Spinal cord (tissue), 10 donors: ENCODE results near the gene NEU4. TPM values are rescaled to one million over a fixed set of nuclear protein-coding genes. Genes with fewer than 3 reads are reported as not detected.
"Not testable (repeated sequence)": the region's sequence is repeated elsewhere in the genome, so short reads cannot be mapped to it uniquely, and the experiment has no call there.

ENCODE experiments used
- DNase-seq, 6 donors: peaks; one replicate each; pipeline versions ENCODE4 v3.0.0 to v3.0.0-alpha.2; 2013 to 2015; ENCODE audit warnings: low spot score in 6 of 6, low read depth in 4 of 6
- H3K27ac ChIP-seq: one replicate; pipeline ENCODE4 v1.5.1; 2013; ENCODE audit warnings: low read depth, low read length, control low read depth
- H3K27me3 ChIP-seq: one replicate; pipeline ENCODE4 v1.6.1; 2013; ENCODE audit warnings: low read length; ENCODE audit not compliant: control insufficient read depth, insufficient read depth
- H3K36me3 ChIP-seq: one replicate; pipeline ENCODE4 v1.6.1; 2013; ENCODE audit warnings: low read length; ENCODE audit not compliant: control insufficient read depth, insufficient read depth
- H3K4me1 ChIP-seq: one replicate; pipeline ENCODE4 v1.6.1; 2013; ENCODE audit warnings: low read length; ENCODE audit not compliant: control insufficient read depth, insufficient read depth
- H3K4me3 ChIP-seq: one replicate; pipeline ENCODE4 v1.5.1; 2013; ENCODE audit warnings: low read depth, low read length, control low read depth
- H3K9me3 ChIP-seq: one replicate; pipeline ENCODE4 v1.6.1; 2013; ENCODE audit warnings: low read length; ENCODE audit not compliant: control insufficient read depth, insufficient read depth
- WGBS: methylation state at CpG from one replicate; pipeline ENCODE4 v1.1.5; 2013; ENCODE audit warnings: missing lambda C conversion rate; ENCODE audit not compliant: insufficient coverage; 5-methylcytosine and 5-hydroxymethylcytosine counted together
- polyA plus RNA-seq, 2 donors: library from polyadenylated mRNA; unstranded; fragments of 120-200 nt; gene quantifications; one replicate each; pipeline ENCODE4 v1.2.1, GENCODE V29; 2013; ENCODE audit not compliant: insufficient read length in 2 of 2
- total RNA-seq, 2 donors: library from RNA; depleted of rRNA in 1 of 2; stranded (reverse); fragments of 120-200 nt in 1 of 2; fragments of >200 nt in 1 of 2; gene quantifications; one replicate each; pipeline versions ENCODE4 v1.2.3 to v1.2.4, GENCODE V29; 2013 to 2014
- donor health status: healthy.

NEU4 gene
- total and polyA plus RNA-seq, 4 donors: 1.2 to 8.3 (median 4.7) TPM

DNA sequence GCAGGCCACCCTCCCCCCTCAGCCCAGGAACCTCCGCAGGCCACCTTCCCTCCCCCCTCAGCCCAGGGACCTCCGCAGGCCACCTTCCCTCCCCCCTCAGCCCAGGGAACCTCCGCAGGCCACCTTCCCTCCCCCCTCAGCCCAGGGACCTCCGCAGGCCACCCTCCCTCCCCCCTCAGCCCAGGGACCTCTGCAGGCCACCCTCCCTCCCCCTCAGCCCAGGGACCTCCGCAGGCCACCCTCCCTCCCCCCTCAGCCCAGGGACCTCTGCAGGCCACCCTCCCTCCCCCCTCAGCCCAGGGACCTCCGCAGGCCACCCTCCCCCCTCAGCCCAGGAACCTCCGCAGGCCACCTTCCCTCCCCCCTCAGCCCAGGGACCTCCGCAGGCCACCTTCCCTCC, 2.8 kb upstream of the NEU4 start:
- H3K4me3 ChIP-seq, DNase-seq, H3K27ac ChIP-seq, H3K9me3 ChIP-seq, H3K36me3 ChIP-seq: not testable (repeated sequence)
- WGBS: no CpG with 5 or more reads among the region's 8 CpGs
- Histone ChIP-seq H3K27me3 (peaks cover 12% of the 10 kb centered on the region), H3K4me1 (peaks cover 47% of the 10 kb centered on the region)

DNA sequence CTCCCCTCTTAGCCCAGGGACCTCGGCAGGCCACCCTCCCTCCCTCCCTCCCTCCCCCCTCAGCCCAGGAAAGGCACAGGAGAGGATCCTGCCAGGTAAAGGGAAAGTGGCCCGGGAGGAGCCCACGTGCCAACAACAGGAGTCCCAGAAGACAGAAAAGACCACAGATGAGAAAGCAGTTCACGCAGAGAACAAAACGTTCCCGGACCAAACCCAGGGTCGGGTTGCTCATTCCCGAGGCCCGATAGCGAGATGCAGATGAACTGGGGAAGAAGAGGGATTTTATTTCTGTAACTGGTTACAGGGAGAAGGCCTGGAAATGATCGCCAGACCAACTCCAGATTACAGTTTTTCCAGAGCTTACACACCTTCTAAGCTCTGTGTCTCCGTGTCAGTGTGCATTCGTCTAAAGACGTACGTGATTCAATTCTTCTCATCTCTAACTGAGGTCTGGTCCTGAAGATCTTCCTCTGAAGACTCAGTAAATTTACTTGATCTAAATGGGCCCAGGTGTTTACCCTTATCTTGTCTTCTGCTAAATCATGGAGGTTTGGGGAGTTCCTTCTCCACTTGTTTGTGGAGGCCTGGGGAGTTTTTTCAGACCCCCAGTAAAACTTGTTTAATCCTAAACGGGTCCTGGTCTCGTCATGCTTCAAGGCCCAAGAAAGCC, 807 bp upstream of the NEU4 start:
- WGBS: 50% methylated on average over 15 of the region's 17 CpGs
- H3K27ac ChIP-seq: no peak overlapping the region
- H3K27me3 ChIP-seq: peaks cover 8% of the 10 kb centered on the region
- peak in 1 of 6 donors; percentile 18 for DNase-seq
- no peak overlapping the region for H3K4me3 ChIP-seq
- no peaks in the 10 kb centered on the region for H3K9me3 ChIP-seq
- no peaks in the 10 kb centered on the region for H3K36me3 ChIP-seq
- peaks cover 61% of the 10 kb centered on the region for H3K4me1 ChIP-seq

DNA sequence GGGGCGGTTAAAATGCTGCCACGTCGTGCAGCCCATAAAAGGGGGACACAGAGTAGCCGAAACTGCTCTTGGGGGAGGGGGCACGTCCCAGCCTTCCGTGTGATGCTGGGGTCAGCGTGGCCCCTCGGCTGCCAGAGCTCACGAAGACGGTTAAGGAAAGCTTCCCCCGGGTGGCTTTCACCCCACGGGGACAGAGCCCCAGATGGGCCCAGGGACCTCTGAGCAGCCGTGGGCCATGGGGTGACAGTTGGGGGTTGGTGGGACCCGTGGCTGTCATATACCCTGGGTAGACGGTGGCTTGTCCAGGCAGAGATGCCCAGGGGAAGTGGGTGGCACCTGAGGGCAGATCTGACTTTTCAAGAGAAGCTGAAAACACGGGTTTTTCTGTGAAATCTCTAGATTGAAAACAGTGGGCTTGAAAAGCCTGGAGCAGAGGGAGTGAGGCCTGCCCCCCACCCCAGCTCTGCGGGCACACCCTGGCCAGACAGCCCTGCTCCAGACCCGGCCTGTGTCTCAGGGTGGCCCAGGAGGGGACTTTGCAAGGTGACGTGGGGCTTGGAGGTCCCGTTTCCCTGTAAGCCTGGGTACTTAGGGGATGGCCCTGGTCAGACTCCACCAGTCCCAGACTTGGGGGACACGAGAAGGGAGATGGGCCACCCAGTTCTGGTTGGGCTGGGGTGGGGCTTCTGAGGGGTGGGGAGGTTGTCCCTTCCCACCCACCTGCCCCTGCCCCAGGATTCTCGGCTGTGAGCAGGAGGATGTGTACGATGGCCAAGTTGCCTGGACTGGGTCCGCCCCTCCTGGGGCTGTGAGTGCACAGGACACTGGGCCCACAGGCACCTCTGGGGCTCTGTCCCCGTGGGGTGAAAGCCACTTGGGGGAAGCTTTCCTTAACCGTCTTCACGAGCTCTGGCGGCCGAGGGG, 652 bp downstream of the NEU4 start:
- no peak overlapping the region for H3K4me3 ChIP-seq
- H3K36me3 ChIP-seq: no peaks in the 10 kb centered on the region
- DNase-seq: no peak
- 80% methylated on average over 23 of the region's 29 CpGs for WGBS
- no peaks in the 10 kb centered on the region for H3K27me3 ChIP-seq
- peaks cover 63% of the 10 kb centered on the region for H3K4me1 ChIP-seq
- no peak overlapping the region for H3K27ac ChIP-seq
- no peaks in the 10 kb centered on the region for H3K9me3 ChIP-seq

DNA sequence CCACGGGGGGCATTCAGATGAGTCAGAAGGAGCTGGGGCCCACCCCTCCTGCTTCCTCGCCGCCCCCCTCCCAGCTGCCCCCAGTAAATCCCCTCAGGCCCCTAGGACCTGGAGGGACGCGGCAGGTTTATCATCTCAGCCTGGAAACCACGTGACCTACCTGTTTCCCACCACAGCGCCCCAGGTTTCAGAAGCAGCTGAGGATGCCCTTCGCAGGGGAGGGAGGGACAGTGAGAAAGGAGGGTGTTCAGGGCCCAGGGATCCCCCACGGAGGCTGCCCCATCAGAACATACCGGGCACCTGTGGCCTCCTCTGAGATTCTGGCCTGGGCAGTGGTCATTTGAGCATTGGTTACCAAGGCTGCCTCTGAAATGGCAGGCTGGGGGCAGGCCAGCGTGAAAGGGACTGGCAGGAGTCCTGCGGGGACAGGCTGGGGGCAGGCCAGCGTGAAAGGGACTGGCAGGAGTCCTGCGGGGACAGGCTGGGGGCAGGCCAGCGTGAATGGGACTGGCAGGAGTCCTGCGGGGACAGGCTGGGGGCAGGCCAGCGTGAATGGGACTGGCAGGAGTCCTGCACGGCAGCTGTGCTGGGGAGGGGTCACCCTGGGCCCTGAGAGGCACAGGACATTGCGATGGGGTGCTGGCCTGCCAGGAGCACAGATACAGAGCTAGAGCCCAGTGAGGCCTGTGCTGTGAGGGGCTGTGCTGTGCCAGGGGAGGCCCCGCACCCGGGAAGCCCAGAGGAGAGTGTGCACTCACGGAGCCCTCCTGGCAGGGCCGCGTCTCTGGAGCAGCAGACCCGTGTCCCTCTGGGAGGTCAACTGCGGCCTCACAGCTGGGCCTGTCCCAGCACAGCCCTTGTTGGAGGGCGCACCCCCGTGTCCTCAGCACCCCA, 1.6 kb downstream of the NEU4 start:
- Histone ChIP-seq H3K36me3 (peaks cover under 1% of the 10 kb centered on the region), H3K27me3 (no peaks in the 10 kb centered on the region), H3K9me3 (no peaks in the 10 kb centered on the region), H3K4me3 (no peak overlapping the region), H3K4me1 (peaks cover 62% of the 10 kb centered on the region), H3K27ac (peak overlapping the region; percentile 57)
- 54% methylated on average over 21 of the region's 28 CpGs for WGBS
- peak in 1 of 6 donors; percentile 62 for DNase-seq

DNA sequence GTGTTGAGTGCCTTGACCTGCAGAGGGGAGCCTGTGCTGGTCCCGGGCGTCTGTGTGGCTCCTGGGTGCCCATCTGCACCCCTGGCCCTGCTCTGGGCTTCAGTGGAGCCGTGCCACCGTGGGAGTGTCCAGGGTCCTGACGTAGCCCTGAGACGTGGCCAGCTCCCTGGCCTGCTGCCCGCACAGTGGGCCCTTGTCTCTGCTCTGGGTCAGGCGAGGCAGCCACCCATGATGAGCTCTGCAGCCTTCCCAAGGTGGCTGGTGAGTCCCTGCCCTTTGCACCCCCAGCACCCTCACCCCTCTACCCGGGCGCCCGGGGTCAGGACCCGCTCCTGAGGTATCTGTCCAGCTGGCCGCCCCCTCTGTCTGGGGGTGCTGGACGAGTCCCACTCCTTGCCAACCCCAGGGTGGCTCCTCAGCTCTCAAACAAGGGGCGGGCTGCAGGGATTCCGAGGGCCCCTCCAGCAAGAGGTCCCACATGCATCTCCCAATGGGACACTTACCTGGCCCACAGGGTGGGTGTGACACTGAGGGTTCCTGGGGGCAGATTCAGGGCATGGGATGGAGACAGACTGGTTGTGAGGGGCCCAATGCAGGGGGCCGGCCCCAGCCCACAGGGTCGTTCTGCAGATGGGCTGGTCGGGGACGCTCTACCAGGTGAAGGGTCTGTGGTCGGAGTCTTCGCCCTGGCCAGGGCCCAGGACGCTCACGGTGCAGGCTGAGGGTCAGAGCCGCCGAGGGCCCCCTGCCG, 2.4 kb downstream of the NEU4 start:
- H3K27me3 ChIP-seq: no peaks in the 10 kb centered on the region
- H3K4me1 ChIP-seq: peaks cover 65% of the 10 kb centered on the region
- peak overlapping the region; percentile 57 for H3K27ac ChIP-seq
- 77% methylated on average over 27 of the region's 27 CpGs for WGBS
- H3K9me3 ChIP-seq: no peaks in the 10 kb centered on the region
- peaks cover 9% of the 10 kb centered on the region for H3K36me3 ChIP-seq
- peak in 1 of 6 donors; percentile 67 for DNase-seq
- no peak overlapping the region for H3K4me3 ChIP-seq

DNA sequence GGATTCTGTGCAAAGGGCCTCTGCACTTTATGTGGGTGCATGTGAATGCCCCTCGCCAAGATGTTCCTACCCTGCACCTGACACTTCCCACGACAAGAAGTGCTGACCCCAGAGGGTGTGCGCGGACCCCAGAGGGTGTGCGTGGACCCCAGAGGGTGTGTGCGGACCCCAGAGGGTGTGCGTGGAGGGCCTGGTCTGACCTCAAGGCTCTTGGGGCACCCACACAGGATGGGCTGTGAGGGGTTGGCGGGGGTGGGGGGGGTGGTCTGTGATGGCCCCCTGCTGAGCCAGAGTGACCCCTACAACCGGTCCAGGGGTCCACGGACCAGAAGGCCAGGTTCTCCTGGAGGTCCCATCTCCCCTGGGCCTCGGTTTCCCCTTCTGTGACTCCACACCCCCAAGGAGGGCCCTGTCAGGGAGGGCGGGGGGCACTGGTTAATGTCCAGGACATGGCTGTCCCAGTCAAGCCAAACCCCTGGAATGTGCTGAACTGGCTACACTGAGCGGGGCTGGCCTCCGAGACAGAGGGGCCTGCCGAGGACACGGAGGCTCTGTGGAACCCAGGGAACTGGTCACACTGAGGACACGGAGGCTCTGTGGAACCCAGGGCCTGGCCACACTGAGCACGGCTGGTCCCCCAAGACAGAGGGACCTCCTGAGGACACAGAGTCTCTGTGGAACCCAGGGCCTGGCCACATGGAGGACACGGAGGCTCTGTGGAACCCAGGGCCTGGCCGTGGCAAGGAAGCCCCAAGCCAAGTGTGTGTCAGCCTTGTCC, 3.1 kb downstream of the NEU4 start:
- no peaks in the 10 kb centered on the region for H3K27me3 ChIP-seq
- no peak overlapping the region for H3K4me3 ChIP-seq
- DNase-seq: peak in 1 of 6 donors; percentile 0
- H3K36me3 ChIP-seq: peaks cover 15% of the 10 kb centered on the region
- H3K27ac ChIP-seq: peak overlapping the region; percentile 47
- no peaks in the 10 kb centered on the region for H3K9me3 ChIP-seq
- H3K4me1 ChIP-seq: peaks cover 65% of the 10 kb centered on the region
- WGBS: 83% methylated on average over 19 of the region's 20 CpGs

DNA sequence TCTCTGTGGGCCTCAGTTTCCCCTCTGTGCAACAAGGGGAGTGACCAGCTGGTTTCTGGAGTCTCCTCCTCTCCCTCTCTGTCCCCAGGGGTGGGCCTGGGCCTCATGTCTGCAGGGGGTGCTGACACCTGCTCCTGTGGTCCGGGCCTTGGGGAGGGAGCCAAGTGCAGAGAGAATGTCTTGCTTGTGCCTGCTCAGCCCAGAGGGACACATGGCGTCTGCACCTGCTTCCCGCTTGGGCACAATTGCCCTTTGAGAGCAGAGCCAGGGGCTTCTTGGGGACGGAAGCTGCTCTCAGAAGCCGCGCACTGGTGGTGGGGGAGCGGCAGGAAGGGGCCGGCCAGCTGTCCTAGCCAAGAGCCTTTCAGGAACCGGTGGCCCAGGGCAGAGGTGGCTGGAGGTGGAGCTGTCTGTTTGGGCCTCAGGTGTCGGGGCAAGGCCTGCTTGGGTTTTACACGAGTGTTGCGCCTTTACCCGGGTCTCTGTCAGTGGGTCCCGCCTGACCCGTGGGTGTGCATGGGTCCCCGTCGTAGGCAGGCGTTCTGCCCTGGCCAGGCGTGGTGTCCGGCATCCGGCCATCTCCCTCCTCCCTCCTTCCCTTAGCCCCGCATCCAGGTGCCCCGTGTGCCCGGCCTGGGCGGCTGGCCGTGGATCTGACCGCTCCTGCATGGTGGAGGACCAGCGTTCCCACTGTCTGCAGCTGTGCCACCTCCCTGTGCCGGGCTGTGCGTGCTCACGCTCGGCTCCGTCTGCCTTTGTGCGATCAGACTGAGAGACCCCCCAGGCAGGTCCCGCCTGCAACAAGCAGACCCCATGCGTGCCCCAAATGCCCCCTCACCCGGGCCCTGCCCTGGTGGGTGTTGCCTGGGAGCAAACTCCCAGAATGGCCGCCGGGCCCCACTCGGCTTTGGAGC, 4.0 kb downstream of the NEU4 start:
- Histone ChIP-seq H3K4me3 (no peak overlapping the region), H3K27ac (peak overlapping the region; percentile 47), H3K9me3 (no peaks in the 10 kb centered on the region), H3K4me1 (peaks cover 65% of the 10 kb centered on the region), H3K27me3 (no peaks in the 10 kb centered on the region), H3K36me3 (peaks cover 15% of the 10 kb centered on the region)
- peak in 3 of 6 donors; percentile 42 to 80 (median 71) for DNase-seq
- WGBS: 65% methylated on average over 40 of the region's 40 CpGs
